GM10266 (cell line): Measurements from ENCODE around the gene UVRAG.

Experiments
- DNase-seq: peaks from one replicate; pipeline ENCODE4 v3.0.0; 2012; ENCODE audit errors: extremely low spot score
- CTCF ChIP-seq: IDR thresholded peaks from 2 replicates; pipeline ENCODE4 v1.5.1; 2012; ENCODE audit warnings: mild to moderate bottlenecking, low read depth; ENCODE audit not compliant: control insufficient read depth, insufficient read depth; ENCODE audit errors: missing control alignments

The UVRAG gene

DNA sequence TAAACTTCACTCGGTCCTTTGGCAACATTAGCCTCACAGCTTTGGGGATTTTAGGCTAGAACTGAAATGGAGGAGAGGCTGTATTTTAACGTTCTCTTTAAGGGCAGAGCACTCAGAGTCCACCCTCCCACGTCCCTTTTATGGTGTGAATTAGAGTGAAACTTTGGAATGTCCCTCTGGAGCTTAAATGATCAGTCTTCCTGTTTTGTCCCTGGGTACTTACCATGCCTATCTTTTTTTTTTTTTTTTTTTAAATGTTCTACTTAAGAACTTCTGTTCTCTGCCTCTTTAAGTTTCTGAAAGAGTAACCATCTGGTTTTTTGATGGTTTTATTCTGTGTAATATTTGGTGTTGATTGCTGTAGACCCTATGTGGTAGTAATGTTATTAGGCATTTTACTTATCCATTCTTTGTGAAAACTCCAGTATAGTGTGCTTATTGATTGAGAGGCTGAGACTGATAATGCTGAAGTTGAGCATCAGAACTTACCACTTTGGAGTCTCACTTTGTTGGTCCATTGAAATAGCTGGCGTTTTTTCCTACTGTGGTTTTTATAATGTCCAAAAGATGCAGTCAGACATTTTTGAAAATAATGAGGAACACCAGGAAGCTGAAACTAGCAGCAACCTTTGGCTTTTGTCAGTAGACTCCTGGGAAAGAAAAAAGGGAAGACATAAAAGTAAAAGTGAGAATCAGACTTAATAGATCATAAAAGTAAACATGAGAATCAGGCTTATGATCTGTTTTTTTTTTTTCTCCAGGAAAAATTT lies 11.6 kb downstream of the UVRAG start:
- no peak for TF ChIP-seq CTCF
- DNase-seq = no peak

GRCh38 chr11:75827562-75827961 lies 12.6 kb downstream of the UVRAG start:
- no peak for TF ChIP-seq CTCF
- DNase-seq = no peak

GRCh38 chr11:75831915-75832502 lies 17.0 kb downstream of the UVRAG start:
- no peak for TF ChIP-seq CTCF

GRCh38 chr11:75834728-75835127 lies 19.7 kb downstream of the UVRAG start:
- TF ChIP-seq CTCF = no peak
- DNase-seq = no peak

More at GRCh38 chr11:75831915-75832502, 17.0 kb downstream of the UVRAG start:
- no peak for DNase-seq

- no peak for TF ChIP-seq CTCF
- no peak for DNase-seq
These were observed 21.4 kb downstream of the UVRAG start for GRCh38 chr11:75836417-75836816.

DNA sequence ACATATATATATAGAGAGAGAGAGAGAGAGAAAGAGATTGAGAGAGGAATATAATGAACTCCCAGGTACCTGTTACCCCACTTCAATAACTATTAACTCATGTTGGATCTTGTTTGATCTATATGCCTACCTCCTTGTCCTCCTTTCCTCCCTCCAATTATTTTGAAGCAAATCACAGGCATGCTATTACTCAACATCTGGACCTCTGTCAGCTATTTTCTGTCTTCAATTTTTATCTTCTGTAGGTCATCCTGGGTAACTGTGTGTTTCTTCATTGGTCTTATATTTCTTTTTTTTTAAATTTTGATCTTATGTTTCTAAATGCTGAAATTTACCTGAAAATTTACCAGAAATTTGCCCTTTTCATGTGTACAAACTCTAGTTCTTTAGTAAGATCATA lies 24.8 kb downstream of the UVRAG start:
- TF ChIP-seq CTCF = no peak
- DNase-seq = no peak

GRCh38 chr11:75840522-75840921 lies 25.5 kb downstream of the UVRAG start:
- DNase-seq = no peak
- no peak for TF ChIP-seq CTCF
